ENCODE data around the gene MTNR1A. TPM values are rescaled to one million over a fixed set of nuclear protein-coding genes. Genes with fewer than 3 reads are reported as not detected.

The MTNR1A gene
- total and polyA plus RNA-seq, 2 of the 4 experiments (the other 2 are of a cell fraction), result not detected

GRCh38 chr4:186543206-186543605, 12.2 kb downstream of the MTNR1A start:
- H3K9ac ChIP-seq (ENCODE audit: low read depth, low read length), result no peak overlapping the region
- no peak overlapping the region for H3K4me2 ChIP-seq (ENCODE audit: low read depth, low read length)
- no TSS peak for BruUV-seq (replicated peaks)
- H2AFZ ChIP-seq (replicated peaks; ENCODE audit: low read length, poor library complexity), result no peak overlapping the region
- no peak overlapping the region for H3K4ac ChIP-seq (ENCODE audit: low read depth, low read length)
- intact Hi-C loops (cut with micrococcal nuclease), result no loop called here
- no peak for TF ChIP-seq RAD21 (IDR thresholded peaks at IDR 0.05; ENCODE audit: low read length)
- TF ChIP-seq POLR2A (IDR thresholded peaks at IDR 0.05; ENCODE audit: low read depth, low read length), result no peak
- TF ChIP-seq NFE2L2 (IDR thresholded peaks at IDR 0.05; ENCODE audit: low read depth, low read length), result no peak
- no peak for TF ChIP-seq RFX5 (IDR thresholded peaks at IDR 0.05; ENCODE audit: low read depth, low read length)
- no peak overlapping the region for H3K56ac ChIP-seq (ENCODE audit: extremely low read depth, insufficient read depth, low read length)
- H3K27me3 ChIP-seq (ENCODE audit: control insufficient read depth, insufficient read depth, low read length), result no peaks in the 10 kb centered on the region; the same call in none of the 2 replicates
- H3K4me1 ChIP-seq (ENCODE audit: control insufficient read depth, insufficient read depth, low read length), result no peaks in the 10 kb centered on the region
- no peak overlapping the region for H2BK120ac ChIP-seq (ENCODE audit: low read depth, low read length)
- in situ Hi-C loops (cut with MboI; ENCODE audit: low sequenced_read_pairs), result no loop called here
- H3K27ac ChIP-seq (ENCODE audit: insufficient read depth, low read length), result no peak overlapping the region
- no peak overlapping the region for H2BK20ac ChIP-seq (ENCODE audit: low read depth, low read length)
- no peak overlapping the region for H4K5ac ChIP-seq (ENCODE audit: low read depth, low read length)
- no CpG with 5 or more reads among the region's 2 CpGs for WGBS, 2 experiments (ENCODE audit: extremely low coverage in 2 of 2, insufficient read length in 1 of 2)
- H3K36me3 ChIP-seq (ENCODE audit: control insufficient read depth, insufficient read depth, low read length), result no peaks in the 10 kb centered on the region
- no peaks in the 10 kb centered on the region for H3K79me1 ChIP-seq (ENCODE audit: low read depth in 1 of 2, low read length in 2 of 2)
- no peak overlapping the region for H4K8ac ChIP-seq (ENCODE audit: low read depth in 2 of 2, low read length in 2 of 2)
- no peak overlapping the region for H2BK5ac ChIP-seq (ENCODE audit: low read depth, low read length, poor library complexity, severe bottlenecking)
- no peak overlapping the region for H3K4me3 ChIP-seq (ENCODE audit: insufficient read depth, low read depth, low read length)
- no peak overlapping the region for H3K23ac ChIP-seq (ENCODE audit: low read depth, low read length)
- no peak overlapping the region for H4K91ac ChIP-seq (ENCODE audit: insufficient read depth, low read depth, low read length)
- H2AK5ac ChIP-seq (ENCODE audit: low read depth, low read length), result no peak overlapping the region
- H2BK15ac ChIP-seq (ENCODE audit: low read depth, low read length), result no peak overlapping the region
- H3K14ac ChIP-seq (replicated peaks; ENCODE audit: low read depth, low read length), result no peak overlapping the region
- CTCF ChIA-PET, result no interaction called here
- DNase-seq (no peak), ATAC-seq (ENCODE audit: low read depth) (no peak)
- dilution Hi-C loops (cut with HindIII; ENCODE audit: low sequenced_read_pairs, unreplicated experiment), result no loop called here
- no peaks in the 10 kb centered on the region for H4K20me1 ChIP-seq (ENCODE audit: insufficient read depth, low read length)
- no peak overlapping the region for H3K18ac ChIP-seq (ENCODE audit: low read depth, low read length)
- H3K9me1 ChIP-seq (ENCODE audit: insufficient read depth, low read length), result no peaks in the 10 kb centered on the region
- no peak overlapping the region for H2AK9ac ChIP-seq (replicated peaks; ENCODE audit: low read depth, low read length, poor library complexity)
- H3K9me3 ChIP-seq (ENCODE audit: control insufficient read depth, insufficient read depth, low read length), result no peaks in the 10 kb centered on the region
- POLR2A ChIA-PET (ENCODE audit: unreplicated experiment), result no interaction called here

Measured in IMR-90 (cell line).